Hepatocyte (in vitro differentiated cells): Measurements from ENCODE around the gene FSTL3. TPM values are rescaled to one million over a fixed set of nuclear protein-coding genes. Genes with fewer than 3 reads are reported as not detected.

Experiments used
- DNase-seq: peaks from one replicate; pipeline ENCODE4 v3.0.0-alpha.2; 2016; ENCODE audit warnings: low spot score
- H2AFZ ChIP-seq: fragments of 200-600 bp; sonication (generic); 2 replicates; pipeline ENCODE4 v1.6.0; 2016; ENCODE audit warnings: antibody characterized with exemption, mild to moderate bottlenecking
- H3K27ac ChIP-seq: fragments of 200-600 bp; sonication (generic); 2 replicates; pipeline ENCODE4 v1.5.1; 2016; ENCODE audit warnings: mild to moderate bottlenecking
- H3K27me3 ChIP-seq: fragments of 200-600 bp; sonication (generic); 2 replicates; pipeline ENCODE4 v1.6.1; 2016
- H3K36me3 ChIP-seq: fragments of 200-600 bp; sonication (generic); replicated peaks from 2 replicates; pipeline ENCODE4 v1.5.1; 2016; ENCODE audit warnings: low read depth; ENCODE audit not compliant: insufficient read depth
- H3K4me1 ChIP-seq: fragments of 200-600 bp; sonication (generic); 2 replicates; pipeline ENCODE4 v1.5.1; 2016; ENCODE audit warnings: mild to moderate bottlenecking, moderate library complexity; ENCODE audit not compliant: insufficient read depth
- H3K4me2 ChIP-seq: fragments of 200-600 bp; sonication (generic); 2 replicates; pipeline ENCODE4 v1.6.0; 2016
- H3K4me3 ChIP-seq: fragments of 200-600 bp; sonication (generic); 2 replicates; pipeline ENCODE4 v1.5.1; 2016; ENCODE audit warnings: mild to moderate bottlenecking
- H3K79me2 ChIP-seq: fragments of 200-600 bp; sonication (generic); 2 replicates; pipeline ENCODE4 v1.6.0; 2017; ENCODE audit warnings: mild to moderate bottlenecking
- H3K9me2 ChIP-seq: fragments of 200-600 bp; sonication (generic); replicated peaks from 2 replicates; pipeline ENCODE4 v1.6.0; 2017; ENCODE audit warnings: mild to moderate bottlenecking; ENCODE audit not compliant: insufficient read depth
- H3K9me3 ChIP-seq: fragments of 200-600 bp; sonication (generic); 2 replicates; pipeline ENCODE4 v1.5.1; 2016; ENCODE audit warnings: low read depth, mild to moderate bottlenecking
- H4K20me1 ChIP-seq: fragments of 200-600 bp; sonication (generic); 2 replicates; pipeline ENCODE4 v1.6.0; 2016; ENCODE audit warnings: mild to moderate bottlenecking; ENCODE audit not compliant: insufficient read depth, poor library complexity, severe bottlenecking
- EZH2 ChIP-seq: fragments of 200-600 bp; sonication (generic); IDR thresholded peaks from 2 replicates; pipeline ENCODE4 v1.6.1; 2016; ENCODE audit warnings: antibody characterized with exemption, mild to moderate bottlenecking, borderline replicate concordance
- EZH2phosphoT487 ChIP-seq: fragments of 200-600 bp; sonication (generic); IDR thresholded peaks from one replicate; pipeline ENCODE4 v1.6.1; 2018; ENCODE audit warnings: antibody characterized with exemption, mild to moderate bottlenecking, low read depth, moderate library complexity; ENCODE audit not compliant: unreplicated experiment, severe bottlenecking
- WGBS: methylation state at CpG from one replicate; pipeline ENCODE4 v1.1.6; 2016; ENCODE audit warnings: low lambda C conversion rate; ENCODE audit errors: missing lambda C conversion rate; 5-methylcytosine and 5-hydroxymethylcytosine counted together
- polyA plus RNA-seq: library from polyadenylated mRNA; unstranded; fragments of >200 nt; fragmentation: Nextera tagmentation; extraction: Ambion mirVana; gene quantifications from 2 replicates; pipeline ENCODE4 v1.2.1, GENCODE V29; 2016
- total RNA-seq: library from RNA; depleted of rRNA; stranded (reverse); fragments of >200 nt; gene quantifications from 2 replicates; pipeline ENCODE4 v1.2.3, GENCODE V29; 2014
- TF ChIP-seq, protein P1 (sequence below): fragments of 200-600 bp; sonication (generic); IDR thresholded peaks from 2 replicates; pipeline ENCODE4 v1.5.1; 2016; ENCODE audit warnings: antibody characterized with exemption, mild to moderate bottlenecking; ENCODE audit not compliant: poor library complexity

The FSTL3 gene
- total and polyA plus RNA-seq, 2 experiments from 2014 or later = 131 to 171 TPM

DNA sequence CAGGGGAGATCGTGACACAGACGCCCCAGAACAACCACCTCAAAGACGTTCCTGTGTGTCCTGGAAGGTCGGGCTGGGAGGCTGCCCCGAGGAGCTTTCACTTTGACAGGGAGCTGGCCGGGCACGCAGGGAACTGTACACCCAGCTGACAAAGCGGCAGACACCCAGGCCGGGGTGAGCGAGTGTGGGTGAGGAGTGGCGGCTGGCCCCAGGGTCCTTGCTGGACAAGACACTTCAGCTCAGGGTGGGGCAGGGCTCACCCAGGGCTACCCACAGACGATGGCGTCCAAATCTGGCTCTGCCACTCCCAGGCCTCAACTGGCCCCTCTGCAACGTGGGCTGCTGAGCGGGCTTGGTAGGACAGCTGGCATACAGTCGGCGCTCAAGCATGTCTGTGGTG, 34.5 kb upstream of the FSTL3 start:
- no peaks in the 10 kb centered on the region for H3K4me1 ChIP-seq
- no peaks in the 10 kb centered on the region for H3K9me3 ChIP-seq
- no peaks in the 10 kb centered on the region for H3K9me2 ChIP-seq
- no peak for TF ChIP-seq EZH2phosphoT487
- H3K79me2 ChIP-seq = no peaks in the 10 kb centered on the region
- H3K27me3 ChIP-seq = no peaks in the 10 kb centered on the region
- no peak overlapping the region for H3K27ac ChIP-seq
- DNase-seq = no peak
- no peaks in the 10 kb centered on the region for H4K20me1 ChIP-seq
- H3K4me2 ChIP-seq = no peak overlapping the region
- 84% methylated on average over 17 of the region's 17 CpGs for WGBS
- no peak overlapping the region for H3K4me3 ChIP-seq
- H3K36me3 ChIP-seq = no peaks in the 10 kb centered on the region
- H2AFZ ChIP-seq = no peak overlapping the region

DNA sequence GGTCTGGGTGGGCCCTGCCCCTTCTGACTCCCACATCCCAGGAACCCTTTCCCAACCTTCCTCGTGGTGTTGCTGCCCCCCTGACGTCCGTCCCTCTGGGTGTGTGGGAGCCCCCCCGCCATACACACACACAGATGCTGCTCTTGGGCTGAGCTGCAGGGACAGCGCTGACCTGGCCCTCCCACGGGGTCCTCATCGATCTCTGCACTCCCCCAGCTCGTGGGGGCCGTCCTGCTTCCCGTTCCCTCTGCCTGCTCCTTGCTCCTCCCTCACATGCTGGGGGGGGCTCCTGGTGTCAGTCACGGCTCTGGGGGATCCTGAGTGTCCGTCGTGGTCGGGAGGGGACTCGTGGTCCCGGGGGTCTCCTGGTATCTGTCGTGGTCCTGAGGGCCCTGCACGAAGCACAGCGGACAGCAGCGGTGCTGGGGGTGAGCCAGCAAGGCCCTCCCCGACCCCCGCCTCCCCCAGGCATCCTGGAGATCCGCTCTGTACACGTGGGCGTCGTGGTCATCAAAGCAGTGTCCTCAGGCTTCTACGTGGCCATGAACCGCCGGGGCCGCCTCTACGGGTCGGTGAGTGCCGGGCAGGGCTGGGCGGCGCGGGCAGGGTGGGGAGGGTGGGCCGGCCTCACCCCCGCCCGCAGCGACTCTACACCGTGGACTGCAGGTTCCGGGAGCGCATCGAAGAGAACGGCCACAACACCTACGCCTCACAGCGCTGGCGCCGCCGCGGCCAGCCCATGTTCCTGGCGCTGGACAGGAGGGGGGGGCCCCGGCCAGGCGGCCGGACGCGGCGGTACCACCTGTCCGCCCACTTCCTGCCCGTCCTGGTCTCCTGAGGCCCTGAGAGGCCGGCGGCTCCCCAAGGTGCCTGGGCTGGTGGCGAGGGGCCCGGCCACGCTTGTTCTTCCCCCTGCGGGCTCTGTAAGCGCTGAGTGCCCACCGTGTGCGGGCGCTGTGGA, 33.1 kb upstream of the FSTL3 start:
- no peak for DNase-seq
- TF ChIP-seq EZH2 (no peak), EZH2phosphoT487 (no peak)
- TF ChIP-seq, protein P1, sequence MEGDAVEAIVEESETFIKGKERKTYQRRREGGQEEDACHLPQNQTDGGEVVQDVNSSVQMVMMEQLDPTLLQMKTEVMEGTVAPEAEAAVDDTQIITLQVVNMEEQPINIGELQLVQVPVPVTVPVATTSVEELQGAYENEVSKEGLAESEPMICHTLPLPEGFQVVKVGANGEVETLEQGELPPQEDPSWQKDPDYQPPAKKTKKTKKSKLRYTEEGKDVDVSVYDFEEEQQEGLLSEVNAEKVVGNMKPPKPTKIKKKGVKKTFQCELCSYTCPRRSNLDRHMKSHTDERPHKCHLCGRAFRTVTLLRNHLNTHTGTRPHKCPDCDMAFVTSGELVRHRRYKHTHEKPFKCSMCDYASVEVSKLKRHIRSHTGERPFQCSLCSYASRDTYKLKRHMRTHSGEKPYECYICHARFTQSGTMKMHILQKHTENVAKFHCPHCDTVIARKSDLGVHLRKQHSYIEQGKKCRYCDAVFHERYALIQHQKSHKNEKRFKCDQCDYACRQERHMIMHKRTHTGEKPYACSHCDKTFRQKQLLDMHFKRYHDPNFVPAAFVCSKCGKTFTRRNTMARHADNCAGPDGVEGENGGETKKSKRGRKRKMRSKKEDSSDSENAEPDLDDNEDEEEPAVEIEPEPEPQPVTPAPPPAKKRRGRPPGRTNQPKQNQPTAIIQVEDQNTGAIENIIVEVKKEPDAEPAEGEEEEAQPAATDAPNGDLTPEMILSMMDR = no peak
- Histone ChIP-seq H3K9me2 (no peaks in the 10 kb centered on the region), H3K4me2 (no peak overlapping the region), H4K20me1 (no peaks in the 10 kb centered on the region), H3K4me1 (no peaks in the 10 kb centered on the region), H3K9me3 (no peaks in the 10 kb centered on the region), H3K79me2 (no peaks in the 10 kb centered on the region), H2AFZ (no peak overlapping the region), H3K27me3 (no peaks in the 10 kb centered on the region), H3K4me3 (no peak overlapping the region), H3K27ac (no peak overlapping the region), H3K36me3 (no peaks in the 10 kb centered on the region)
- WGBS = 88% methylated on average over 42 of the region's 70 CpGs

DNA sequence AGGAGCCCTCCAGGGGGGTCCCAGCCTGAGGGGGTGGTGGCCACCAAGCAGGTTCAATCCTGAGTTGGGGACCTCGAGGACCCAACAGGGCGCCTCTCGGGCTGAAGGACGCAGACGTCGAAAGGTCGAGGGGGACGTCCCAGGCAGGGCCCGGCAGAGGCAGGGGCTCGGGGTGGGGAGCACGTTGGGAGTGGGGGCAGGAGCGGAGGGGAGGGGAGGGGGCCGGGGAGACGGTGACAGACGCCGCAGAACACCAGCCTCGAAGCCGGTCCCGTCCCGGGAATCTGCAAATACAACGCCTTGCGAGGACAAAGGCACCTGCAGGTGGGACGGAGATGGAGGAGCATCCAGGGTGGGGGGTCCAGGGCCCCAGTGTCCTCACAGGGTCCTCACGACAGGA, 32.5 kb upstream of the FSTL3 start:
- 94% methylated on average over 8 of the region's 24 CpGs for WGBS
- H3K36me3 ChIP-seq = no peaks in the 10 kb centered on the region
- no peak overlapping the region for H3K4me3 ChIP-seq

DNA sequence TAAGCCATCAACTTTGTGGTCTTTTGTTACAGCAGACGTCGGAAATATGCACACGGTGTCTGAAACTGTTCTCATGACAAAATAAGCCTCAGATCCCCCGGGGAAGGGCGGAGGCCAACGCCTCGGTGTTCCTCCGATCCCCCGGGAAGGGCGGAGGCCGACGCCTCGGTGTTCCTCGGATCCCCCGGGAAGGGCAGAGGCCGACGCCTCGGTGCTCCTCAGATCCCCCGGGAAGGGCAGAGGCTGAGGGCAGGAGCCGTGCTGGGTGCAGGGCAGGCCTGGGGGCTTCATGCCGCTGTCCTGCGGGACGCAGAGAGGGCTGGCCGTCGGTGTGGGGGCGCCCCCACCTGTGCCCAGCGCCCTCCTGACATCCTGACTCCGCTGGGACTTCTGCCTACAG, 31.8 kb upstream of the FSTL3 start:
- H3K36me3 ChIP-seq = no peaks in the 10 kb centered on the region
- no peaks in the 10 kb centered on the region for H3K9me3 ChIP-seq
- no peaks in the 10 kb centered on the region for H3K27me3 ChIP-seq
- no peaks in the 10 kb centered on the region for H3K9me2 ChIP-seq
- TF ChIP-seq EZH2phosphoT487 = no peak
- no peak for TF ChIP-seq EZH2
- TF ChIP-seq, protein P1 = no peak
- H3K79me2 ChIP-seq = no peaks in the 10 kb centered on the region
- no peak overlapping the region for H2AFZ ChIP-seq
- no peak overlapping the region for H3K4me3 ChIP-seq
- no peak for DNase-seq
- H3K4me2 ChIP-seq = no peak overlapping the region
- no peaks in the 10 kb centered on the region for H4K20me1 ChIP-seq
- no peak overlapping the region for H3K27ac ChIP-seq
- 94% methylated on average over 27 of the region's 28 CpGs for WGBS
- no peaks in the 10 kb centered on the region for H3K4me1 ChIP-seq

More for the DNA sequence above, 32.5 kb upstream of the FSTL3 start:
- Histone ChIP-seq H3K4me1 (no peaks in the 10 kb centered on the region), H3K27me3 (no peaks in the 10 kb centered on the region), H3K79me2 (no peaks in the 10 kb centered on the region), H3K4me2 (no peak overlapping the region), H2AFZ (no peak overlapping the region), H3K27ac (no peak overlapping the region), H4K20me1 (no peaks in the 10 kb centered on the region), H3K9me3 (no peaks in the 10 kb centered on the region), H3K9me2 (no peaks in the 10 kb centered on the region)
- DNase-seq = no peak
- TF ChIP-seq EZH2phosphoT487 = no peak
- no peak for TF ChIP-seq EZH2
- TF ChIP-seq, protein P1 = no peak
